ENCODE data around the gene GRIP1.

DNA sequence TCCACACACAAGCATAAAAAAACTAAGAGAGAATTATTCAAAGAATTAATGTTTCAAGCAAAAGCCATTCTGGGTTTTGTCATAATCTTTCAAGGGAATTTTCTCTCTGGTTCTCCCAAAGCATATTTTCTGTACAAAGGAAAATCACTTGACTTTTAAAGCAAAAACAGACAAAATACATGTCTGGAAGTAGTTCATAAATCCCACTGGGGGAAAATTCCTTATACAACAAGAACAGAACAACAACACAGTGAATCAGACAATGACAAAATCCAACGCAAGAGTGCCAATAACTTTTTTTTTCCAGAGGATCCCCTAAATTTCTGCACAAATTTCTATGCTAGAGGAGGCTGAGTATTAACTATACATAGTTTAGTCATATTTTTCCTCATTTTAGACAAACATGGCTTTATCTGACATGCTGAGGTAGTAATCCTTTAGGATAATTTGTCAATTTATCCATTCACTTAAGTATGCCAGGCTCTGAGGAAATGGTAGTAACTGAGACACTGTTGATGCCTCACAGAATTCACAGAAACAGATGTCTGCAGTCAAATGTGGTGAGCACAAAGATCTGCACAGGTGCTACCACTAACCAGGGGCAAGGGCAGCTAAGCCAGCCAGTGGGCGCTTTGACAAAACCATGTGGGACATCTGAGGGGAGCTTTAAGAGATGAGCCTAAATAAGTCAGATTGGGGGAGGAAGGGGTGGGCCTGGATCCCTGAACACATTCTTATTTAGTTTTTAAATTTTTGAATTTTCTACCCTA, 38.0 kb downstream of the GRIP1 start:
- TF ChIP-seq, protein P1, sequence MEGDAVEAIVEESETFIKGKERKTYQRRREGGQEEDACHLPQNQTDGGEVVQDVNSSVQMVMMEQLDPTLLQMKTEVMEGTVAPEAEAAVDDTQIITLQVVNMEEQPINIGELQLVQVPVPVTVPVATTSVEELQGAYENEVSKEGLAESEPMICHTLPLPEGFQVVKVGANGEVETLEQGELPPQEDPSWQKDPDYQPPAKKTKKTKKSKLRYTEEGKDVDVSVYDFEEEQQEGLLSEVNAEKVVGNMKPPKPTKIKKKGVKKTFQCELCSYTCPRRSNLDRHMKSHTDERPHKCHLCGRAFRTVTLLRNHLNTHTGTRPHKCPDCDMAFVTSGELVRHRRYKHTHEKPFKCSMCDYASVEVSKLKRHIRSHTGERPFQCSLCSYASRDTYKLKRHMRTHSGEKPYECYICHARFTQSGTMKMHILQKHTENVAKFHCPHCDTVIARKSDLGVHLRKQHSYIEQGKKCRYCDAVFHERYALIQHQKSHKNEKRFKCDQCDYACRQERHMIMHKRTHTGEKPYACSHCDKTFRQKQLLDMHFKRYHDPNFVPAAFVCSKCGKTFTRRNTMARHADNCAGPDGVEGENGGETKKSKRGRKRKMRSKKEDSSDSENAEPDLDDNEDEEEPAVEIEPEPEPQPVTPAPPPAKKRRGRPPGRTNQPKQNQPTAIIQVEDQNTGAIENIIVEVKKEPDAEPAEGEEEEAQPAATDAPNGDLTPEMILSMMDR (IDR thresholded peaks at IDR 0.05; ENCODE audit: poor library complexity): no peak
- TF ChIP-seq EZH2 (IDR thresholded peaks at IDR 0.05; ENCODE audit: borderline replicate concordance): no peak

Measured in hepatocyte (in vitro differentiated cells).